ENCODE measurements around the gene RABGAP1L.
A peak's percentile ranks its signal among the peaks of the same experiment; 100 is the strongest.
"Not testable (repeated sequence)": the region's sequence is repeated elsewhere in the genome, so short reads cannot be mapped to it uniquely, and the experiment has no call there.

Gene RABGAP1L

DNA sequence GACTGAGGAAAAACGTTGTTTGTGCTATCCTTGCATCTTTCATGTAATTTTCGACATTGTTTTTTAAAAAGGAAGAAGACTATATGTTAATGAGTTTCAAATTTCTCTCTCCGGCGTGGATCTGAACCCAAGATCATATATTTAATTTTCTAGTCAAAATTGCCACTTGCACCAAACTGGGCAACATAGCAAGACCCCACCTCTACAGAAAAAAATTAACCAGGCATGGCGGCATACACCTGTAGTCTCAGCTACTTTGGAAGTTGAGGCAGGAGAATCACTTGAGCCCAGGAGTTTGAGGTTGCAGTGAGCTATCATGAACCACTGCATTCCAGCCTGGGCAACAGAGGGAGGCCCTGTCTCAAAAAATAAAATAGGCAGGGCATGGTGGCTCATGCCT is 16.5 kb upstream of the RABGAP1L start:
- DNase-seq (ENCODE audit: insufficient read length, low spot score) = no peak
- TF ChIP-seq, protein P1, sequence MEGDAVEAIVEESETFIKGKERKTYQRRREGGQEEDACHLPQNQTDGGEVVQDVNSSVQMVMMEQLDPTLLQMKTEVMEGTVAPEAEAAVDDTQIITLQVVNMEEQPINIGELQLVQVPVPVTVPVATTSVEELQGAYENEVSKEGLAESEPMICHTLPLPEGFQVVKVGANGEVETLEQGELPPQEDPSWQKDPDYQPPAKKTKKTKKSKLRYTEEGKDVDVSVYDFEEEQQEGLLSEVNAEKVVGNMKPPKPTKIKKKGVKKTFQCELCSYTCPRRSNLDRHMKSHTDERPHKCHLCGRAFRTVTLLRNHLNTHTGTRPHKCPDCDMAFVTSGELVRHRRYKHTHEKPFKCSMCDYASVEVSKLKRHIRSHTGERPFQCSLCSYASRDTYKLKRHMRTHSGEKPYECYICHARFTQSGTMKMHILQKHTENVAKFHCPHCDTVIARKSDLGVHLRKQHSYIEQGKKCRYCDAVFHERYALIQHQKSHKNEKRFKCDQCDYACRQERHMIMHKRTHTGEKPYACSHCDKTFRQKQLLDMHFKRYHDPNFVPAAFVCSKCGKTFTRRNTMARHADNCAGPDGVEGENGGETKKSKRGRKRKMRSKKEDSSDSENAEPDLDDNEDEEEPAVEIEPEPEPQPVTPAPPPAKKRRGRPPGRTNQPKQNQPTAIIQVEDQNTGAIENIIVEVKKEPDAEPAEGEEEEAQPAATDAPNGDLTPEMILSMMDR (IDR thresholded peaks at IDR 0.05; ENCODE audit: insufficient read depth, missing control alignments) = no peak
- no peak for FAIRE-seq

DNA sequence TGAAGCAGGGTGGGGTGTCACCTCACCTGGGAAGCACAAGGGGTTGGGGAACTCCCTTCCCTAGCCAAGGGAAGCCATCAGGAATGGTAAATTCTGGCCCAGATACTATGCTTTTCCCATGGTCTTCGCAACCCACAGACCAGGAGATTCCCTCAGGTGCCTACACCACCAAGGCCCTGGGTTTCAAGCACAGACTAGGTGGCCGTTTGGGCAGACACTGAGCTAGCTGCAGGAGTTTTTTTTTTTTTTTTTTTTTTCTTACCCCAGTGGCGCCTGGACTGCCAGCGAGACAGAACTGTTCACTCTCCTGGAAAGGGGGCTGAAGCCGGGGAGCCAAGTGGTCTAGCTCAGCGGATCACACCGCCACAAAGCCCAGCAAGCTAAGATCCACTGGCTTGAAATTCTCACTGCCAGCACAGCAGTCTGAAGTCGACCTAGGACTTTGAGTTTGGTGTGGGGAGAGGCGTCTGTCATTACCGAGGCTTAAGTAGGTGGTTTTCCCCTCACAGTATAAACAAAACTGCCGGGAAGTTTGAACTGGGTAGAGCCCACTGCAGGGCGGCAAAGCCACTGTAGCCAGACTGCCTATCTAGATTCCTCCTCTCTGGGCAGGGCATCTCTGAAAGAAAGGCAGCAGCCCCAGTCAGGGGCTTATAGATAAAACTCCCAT is 15.5 kb upstream of the RABGAP1L start:
- not testable (repeated sequence) for FAIRE-seq; DNase-seq (ENCODE audit: insufficient read length, low spot score)

DNA sequence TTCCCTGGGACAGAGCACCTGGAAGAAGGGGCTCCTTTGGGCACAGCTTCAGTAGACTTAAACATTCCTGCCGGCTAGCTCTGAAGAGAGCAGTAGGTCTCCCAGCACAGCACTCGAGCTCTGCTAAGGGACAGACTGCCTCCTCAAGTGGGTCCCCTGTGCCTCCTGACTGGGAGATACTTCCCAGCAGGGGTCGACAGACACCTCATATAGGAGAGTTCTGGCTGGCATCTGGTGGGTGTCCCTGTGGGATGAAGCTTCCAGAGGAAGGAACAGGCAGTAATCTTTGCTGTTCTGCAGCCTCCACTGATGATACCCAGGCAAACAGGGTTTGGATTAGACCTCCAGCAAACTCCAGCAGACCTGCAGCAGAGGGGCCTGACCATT is 14.9 kb upstream of the RABGAP1L start:
- not testable (repeated sequence) for DNase-seq (ENCODE audit: insufficient read length, low spot score); FAIRE-seq

DNA sequence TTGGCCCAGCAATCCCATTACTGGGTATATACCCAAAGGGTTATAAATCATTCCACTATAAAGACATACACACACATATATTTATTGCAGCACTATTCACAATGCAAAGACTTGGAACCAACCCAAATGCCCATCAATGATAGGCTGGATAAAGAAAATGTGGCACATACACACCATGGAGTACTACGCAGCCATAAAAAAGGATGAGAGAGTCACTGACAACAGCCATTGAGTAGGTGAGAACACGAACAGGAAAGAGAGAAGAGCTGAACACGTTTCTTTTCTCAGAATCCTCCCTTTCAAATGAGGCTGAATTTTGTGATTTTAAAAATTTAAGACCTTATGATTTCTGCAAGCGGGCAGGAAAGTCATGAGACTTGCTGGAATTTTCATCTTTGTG is 10.1 kb upstream of the RABGAP1L start:
- DNase-seq (ENCODE audit: insufficient read length, low spot score) (no peak), FAIRE-seq (no peak)
- TF ChIP-seq, protein P1 (IDR thresholded peaks at IDR 0.05; ENCODE audit: insufficient read depth, missing control alignments) = no peak

DNA sequence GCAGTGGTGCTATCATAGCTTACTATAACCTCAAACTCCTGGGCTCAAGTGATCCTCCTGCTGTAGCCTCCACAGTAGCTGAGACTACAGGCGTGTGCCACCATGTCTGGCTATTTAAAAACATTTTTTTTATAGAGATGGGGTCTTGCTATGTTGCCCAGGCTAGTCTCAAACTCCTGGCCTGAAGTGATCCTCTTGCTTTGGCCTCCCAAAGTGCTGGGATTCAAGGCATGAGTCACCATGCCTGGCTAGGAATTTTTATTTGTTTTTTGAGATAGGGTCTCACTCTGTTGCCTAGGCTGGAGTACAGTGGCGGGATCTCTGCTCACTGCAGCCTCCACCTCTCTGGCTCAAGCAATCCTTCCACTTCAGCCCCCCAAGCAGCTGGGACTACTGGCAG is 8.8 kb upstream of the RABGAP1L start:
- FAIRE-seq (no peak), DNase-seq (ENCODE audit: insufficient read length, low spot score) (no peak)
- TF ChIP-seq, protein P1 (IDR thresholded peaks at IDR 0.05; ENCODE audit: insufficient read depth, missing control alignments) = no peak

DNA sequence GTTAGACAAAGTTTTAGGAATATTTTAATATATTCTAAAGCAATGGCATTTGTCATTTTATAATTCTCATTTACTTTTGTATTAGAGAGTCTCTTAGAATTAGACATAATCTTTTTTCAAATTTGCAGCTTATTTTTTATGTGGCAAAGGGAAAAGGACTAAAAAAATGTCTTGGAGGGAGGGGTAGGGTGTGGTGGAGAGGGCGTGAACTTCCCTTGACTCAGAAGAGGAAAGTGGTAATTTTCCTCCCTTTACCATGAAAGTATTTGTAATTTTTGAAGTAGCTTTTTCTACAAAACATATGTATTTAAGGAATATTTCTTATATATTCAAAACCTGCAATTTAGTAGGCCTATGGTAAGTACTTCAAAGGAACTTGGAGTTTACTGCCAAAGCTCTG is 6.9 kb upstream of the RABGAP1L start:
- TF ChIP-seq, protein P1 (IDR thresholded peaks at IDR 0.05; ENCODE audit: insufficient read depth, missing control alignments) = no peak
- no peak for FAIRE-seq
- DNase-seq (ENCODE audit: insufficient read length, low spot score) = no peak

DNA sequence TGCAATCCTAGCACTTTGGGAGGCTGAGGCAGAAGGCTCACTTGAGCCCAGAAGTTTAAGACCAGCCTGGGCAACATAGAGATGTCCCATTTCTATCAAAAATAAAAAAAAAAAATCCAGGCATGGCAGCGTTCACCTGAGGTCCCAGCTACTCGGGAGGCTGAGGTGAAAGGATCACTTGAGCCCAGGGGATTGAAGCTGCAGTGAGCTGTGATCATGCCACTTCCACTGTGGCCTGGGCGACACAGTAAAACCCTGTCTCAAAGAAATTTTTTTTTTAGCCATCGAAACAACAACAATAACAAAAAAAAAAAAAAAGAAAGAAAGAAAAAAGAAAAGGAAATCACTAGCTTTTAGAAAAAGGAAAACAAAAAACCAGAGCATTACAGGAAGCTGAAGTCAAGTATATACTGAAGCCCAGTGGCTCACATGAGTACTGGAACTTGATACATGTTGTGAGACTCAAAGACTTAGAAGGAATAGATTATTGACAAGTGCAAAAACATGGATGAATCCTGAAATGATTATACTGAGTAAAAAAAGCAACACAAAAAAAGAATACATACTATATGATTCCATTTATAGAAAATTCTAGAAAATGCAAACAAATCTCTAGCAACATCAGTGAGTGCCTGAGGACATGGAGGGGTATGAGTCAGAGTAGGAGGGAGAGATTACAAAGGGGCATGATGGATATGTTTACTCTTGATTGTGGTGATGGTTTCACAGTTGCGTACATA is 6.1 kb upstream of the RABGAP1L start:
- DNase-seq (ENCODE audit: insufficient read length, low spot score) (no peak), FAIRE-seq (no peak)
- TF ChIP-seq, protein P1 (IDR thresholded peaks at IDR 0.05; ENCODE audit: insufficient read depth, missing control alignments) = no peak

DNA sequence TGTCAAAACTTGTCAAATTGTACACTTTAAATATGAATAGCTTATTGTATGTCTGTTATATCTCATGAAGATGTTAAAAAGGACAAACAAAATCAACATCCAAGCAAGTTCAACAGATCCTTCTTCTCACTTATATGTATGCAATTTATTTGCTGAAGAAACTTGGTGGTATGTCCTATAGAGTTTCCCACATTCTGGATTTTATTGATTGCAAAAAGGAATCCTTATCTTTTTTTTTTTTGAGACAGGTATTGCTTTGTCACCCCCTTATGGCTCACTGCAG is 5.6 kb upstream of the RABGAP1L start:
- FAIRE-seq (peak; percentile 46), DNase-seq (ENCODE audit: insufficient read length, low spot score) (no peak)
- TF ChIP-seq, protein P1 (IDR thresholded peaks at IDR 0.05; ENCODE audit: insufficient read depth, missing control alignments) = no peak
